IMR-90 (cell line): ENCODE data around the gene TSN. TPM values are rescaled to one million over a fixed set of nuclear protein-coding genes. Genes with fewer than 3 reads are reported as not detected.

ENCODE experiments used
- ATAC-seq: fragments of 200-7000 bp; cut with Tn5 transposase; 2 replicates; pipeline ENCODE4 v1.9.1; 2020; ENCODE audit warnings: low read depth, mild to moderate bottlenecking, moderate library complexity
- BruUV-seq: library from RNA; stranded (reverse); fragments of 400-500 nt; replicated peaks from 2 replicates; lab custom pipeline; 2021; lab: Mats Ljungman, UMichigan
- CTCF ChIA-PET: fragments of 300-600 bp; formaldehyde crosslinking; extraction: SDS; loops from one replicate; lab custom pipeline; 2021; ENCODE audit warnings: antibody characterized with exemption; lab: Yijun Ruan, JAX
- POLR2A ChIA-PET: fragments of 300-600 bp; sonication (Branson Sonifier 250); formaldehyde crosslinking; loops from one replicate; lab custom pipeline; 2022; ENCODE audit warnings: antibody characterized with exemption; ENCODE audit not compliant: unreplicated experiment; lab: Charles Lee
- DNase-seq: peaks from one replicate; pipeline ENCODE4 v3.0.0; 2013
- H2AFZ ChIP-seq: replicated peaks from 2 replicates; pipeline ENCODE3; 2013; ENCODE audit warnings: low read length, mild to moderate bottlenecking; ENCODE audit not compliant: poor library complexity
- H2AK5ac ChIP-seq: 2 replicates; pipeline ENCODE4 v1.6.1; 2013; ENCODE audit warnings: low read depth, low read length, inconsistent platforms
- H2AK9ac ChIP-seq: replicated peaks from 2 replicates; pipeline ENCODE3; 2013; ENCODE audit warnings: mild to moderate bottlenecking, low read depth, low read length, moderate library complexity; ENCODE audit not compliant: poor library complexity
- H2BK120ac ChIP-seq: 2 replicates; pipeline ENCODE4 v1.6.1; 2013; ENCODE audit warnings: low read depth, low read length, inconsistent platforms
- H2BK15ac ChIP-seq: 3 replicates; pipeline ENCODE4 v1.6.1; 2013; ENCODE audit warnings: low read depth, low read length, inconsistent platforms
- H2BK20ac ChIP-seq: 2 replicates; pipeline ENCODE4 v1.6.1; 2013; ENCODE audit warnings: low read depth, mild to moderate bottlenecking, inconsistent platforms, low read length, moderate library complexity
- H2BK5ac ChIP-seq: 2 replicates; pipeline ENCODE4 v1.6.1; 2013; ENCODE audit warnings: mild to moderate bottlenecking, low read depth, low read length, inconsistent platforms; ENCODE audit not compliant: poor library complexity, severe bottlenecking
- H3K14ac ChIP-seq: replicated peaks from 2 replicates; pipeline ENCODE4 v1.6.1; 2013; ENCODE audit warnings: low read depth, low read length, inconsistent platforms
- H3K18ac ChIP-seq: 2 replicates; pipeline ENCODE4 v1.6.1; 2013; ENCODE audit warnings: low read depth, low read length, control low read depth
- H3K23ac ChIP-seq: 2 replicates; pipeline ENCODE4 v1.6.1; 2013; ENCODE audit warnings: low read depth, low read length, inconsistent platforms
- H3K27ac ChIP-seq: 2 replicates; pipeline ENCODE4 v1.5.1; 2013; ENCODE audit warnings: mild to moderate bottlenecking, control low read depth, low read length; ENCODE audit not compliant: insufficient read depth
- H3K27me3 ChIP-seq: 2 replicates; pipeline ENCODE4 v1.6.1; 2013; ENCODE audit warnings: low read length; ENCODE audit not compliant: control insufficient read depth, insufficient read depth
- H3K36me3 ChIP-seq: 2 replicates; pipeline ENCODE4 v1.6.1; 2013; ENCODE audit warnings: low read length, mixed read lengths; ENCODE audit not compliant: control insufficient read depth, insufficient read depth
- H3K4ac ChIP-seq: 2 replicates; pipeline ENCODE4 v1.6.1; 2013; ENCODE audit warnings: low read depth, low read length, inconsistent platforms
- H3K4me1 ChIP-seq: 2 replicates; pipeline ENCODE4 v1.6.1; 2013; ENCODE audit warnings: low read length, mixed read lengths; ENCODE audit not compliant: control insufficient read depth, insufficient read depth
- H3K4me2 ChIP-seq: 2 replicates; pipeline ENCODE4 v1.6.1; 2013; ENCODE audit warnings: low read depth, mild to moderate bottlenecking, control low read depth, low read length, moderate library complexity
- H3K4me3 ChIP-seq: 2 replicates; pipeline ENCODE4 v1.5.1; 2013; ENCODE audit warnings: low read depth, mild to moderate bottlenecking, control low read depth, low read length, moderate library complexity; ENCODE audit not compliant: insufficient read depth
- H3K56ac ChIP-seq: 2 replicates; pipeline ENCODE4 v1.6.1; 2013; ENCODE audit warnings: low read length, inconsistent platforms; ENCODE audit not compliant: insufficient read depth; ENCODE audit errors: extremely low read depth
- H3K79me1 ChIP-seq, 2 experiments: 2 replicates each; pipeline ENCODE4 v1.6.1; 2013; ENCODE audit warnings: low read length in 2 of 2, inconsistent platforms in 1 of 2, low read depth in 1 of 2
- H3K9ac ChIP-seq: 2 replicates; pipeline ENCODE4 v1.6.1; 2013; ENCODE audit warnings: low read depth, low read length, control low read depth
- H3K9me1 ChIP-seq: 2 replicates; pipeline ENCODE4 v1.6.1; 2013; ENCODE audit warnings: low read length, inconsistent platforms; ENCODE audit not compliant: insufficient read depth
- H3K9me3 ChIP-seq: 2 replicates; pipeline ENCODE4 v1.6.1; 2013; ENCODE audit warnings: low read length; ENCODE audit not compliant: control insufficient read depth, insufficient read depth
- H4K20me1 ChIP-seq: 2 replicates; pipeline ENCODE4 v1.6.1; 2013; ENCODE audit warnings: low read length, inconsistent platforms; ENCODE audit not compliant: insufficient read depth
- H4K5ac ChIP-seq: 2 replicates; pipeline ENCODE4 v1.6.1; 2013; ENCODE audit warnings: mild to moderate bottlenecking, low read depth, low read length, control low read depth
- H4K8ac ChIP-seq, 2 experiments: 2 replicates each; pipeline ENCODE4 v1.6.1; 2013; ENCODE audit warnings: low read depth in 2 of 2, low read length in 2 of 2, control low read depth in 1 of 2, inconsistent platforms in 1 of 2
- H4K91ac ChIP-seq: 2 replicates; pipeline ENCODE4 v1.6.1; 2013; ENCODE audit warnings: low read depth, low read length, inconsistent platforms; ENCODE audit not compliant: insufficient read depth
- CHD1 ChIP-seq: IDR thresholded peaks from 2 replicates; pipeline ENCODE4 v1.6.1; 2012; ENCODE audit warnings: low read depth, low read length, improper control_type of control experiment
- CTCF ChIP-seq: conservative IDR thresholded peaks from 2 replicates; pipeline ENCODE4 v1.5.1; 2012; ENCODE audit warnings: mild to moderate bottlenecking, low read depth, low read length, improper control_type of control experiment
- ELK1 ChIP-seq: fragments of 150-350 bp; IDR thresholded peaks from 2 replicates; pipeline ENCODE4 v1.6.1; 2016; ENCODE audit warnings: low read depth, mild to moderate bottlenecking, low read length, moderate library complexity, borderline replicate concordance
- MAFK ChIP-seq: IDR thresholded peaks from 2 replicates; pipeline ENCODE4 v1.6.1; 2012; ENCODE audit warnings: low read depth, low read length, improper control_type of control experiment
- MXI1 ChIP-seq: IDR thresholded peaks from 2 replicates; pipeline ENCODE4 v1.6.1; 2012; ENCODE audit warnings: low read depth, mild to moderate bottlenecking, low read length, moderate library complexity, borderline replicate concordance
- NFE2L2 ChIP-seq: fragments of 150-350 bp; IDR thresholded peaks from 2 replicates; pipeline ENCODE4 v1.6.1; 2016; ENCODE audit warnings: low read depth, mild to moderate bottlenecking, low read length
- POLR2A ChIP-seq: IDR thresholded peaks from 2 replicates; pipeline ENCODE4 v1.6.1; 2012; ENCODE audit warnings: mild to moderate bottlenecking, low read depth, low read length
- RCOR1 ChIP-seq: IDR thresholded peaks from 2 replicates; pipeline ENCODE4 v1.6.1; 2012; ENCODE audit warnings: mild to moderate bottlenecking, low read length, improper control_type of control experiment; ENCODE audit not compliant: insufficient replicate concordance
- USF2 ChIP-seq: fragments of 150-350 bp; IDR thresholded peaks from 2 replicates; pipeline ENCODE4 v1.6.1; 2017; ENCODE audit warnings: mild to moderate bottlenecking, antibody characterized with exemption, low read length, low read depth
- WGBS, 2 experiments: methylation state at CpG; one replicate each; pipeline versions ENCODE4 v1.1.5 to v1.1.7; 2013; ENCODE audit warnings: missing lambda C conversion rate in 2 of 2; ENCODE audit not compliant: insufficient read length in 1 of 2; ENCODE audit errors: extremely low coverage in 2 of 2; 5-methylcytosine and 5-hydroxymethylcytosine counted together
- dilution Hi-C: fragments of 300-500 bp; cut with HindIII; formaldehyde crosslinking; loops from one replicate; pipeline ENCODE4 v1.14.3; 2018; ENCODE audit warnings: low sequenced_read_pairs; ENCODE audit not compliant: unreplicated experiment
- in situ Hi-C: fragments of 300-500 bp; cut with MboI; formaldehyde crosslinking; loops from 3 replicates; pipeline ENCODE4 v1.14.3; 2019; ENCODE audit warnings: low sequenced_read_pairs, inconsistent platforms, mixed read lengths
- intact Hi-C: fragments of 100-400 bp; cut with micrococcal nuclease; formaldehyde crosslinking; loops from 2 replicates; pipeline ENCODE4 v1.10.0; 2022
- polyA plus RNA-seq, 3 experiments: library from polyadenylated mRNA; depleted of rRNA; stranded (reverse); fragments of >200 nt; gene quantifications; 2 replicates each; pipeline ENCODE4 v1.2.3, GENCODE V29; 2012; ENCODE audit warnings: low replicate concordance in 1 of 3
- total RNA-seq: library from RNA; depleted of rRNA; stranded (reverse); fragments of >200 nt; gene quantifications from 2 replicates; pipeline ENCODE4 v1.2.3, GENCODE V29; 2012

Gene TSN
- total and polyA plus RNA-seq, 2 of the 4 experiments (the other 2 are of a cell fraction): 31.0 to 56.3 TPM

GRCh38 chr2:121768143-121768755 lies 12.8 kb downstream of the TSN start:
- no peak overlapping the region for H3K27ac ChIP-seq
- no peak overlapping the region for H3K4me2 ChIP-seq
- H4K91ac ChIP-seq: no peak overlapping the region
- peaks cover 3 to 6% of the 10 kb centered on the region in 2 experiments; a peak in 2 of 4 replicates for H3K79me1 ChIP-seq
- H3K4me1 ChIP-seq: no peaks in the 10 kb centered on the region; the same call in 1 of the 2 replicates
- ATAC-seq (no peak), DNase-seq (no peak)
- no peak overlapping the region for H2BK20ac ChIP-seq
- TF ChIP-seq NFE2L2 (no peak), MAFK (no peak), CHD1 (no peak), ELK1 (no peak), POLR2A (no peak), MXI1 (no peak), RCOR1 (no peak), USF2 (no peak), CTCF (no peak)
- CTCF ChIA-PET: no interaction called here
- WGBS, 2 experiments: 79% methylated on average over 2 of the region's 5 CpGs; no CpG with 5 or more reads in 1 of the 2 experiments
- H2AFZ ChIP-seq: no peak overlapping the region
- no peak overlapping the region for H2BK5ac ChIP-seq
- H4K20me1 ChIP-seq: no peaks in the 10 kb centered on the region
- H3K9me1 ChIP-seq: no peaks in the 10 kb centered on the region; the same call in 1 of the 2 replicates
- H3K9ac ChIP-seq: no peak overlapping the region
- H3K36me3 ChIP-seq: peaks cover 24% of the 10 kb centered on the region
- no TSS peak for BruUV-seq
- H3K56ac ChIP-seq: no peak overlapping the region
- in situ Hi-C loops (no loop called here), intact Hi-C loops (no loop called here), dilution Hi-C loops (no loop called here)
- H3K4ac ChIP-seq: no peak overlapping the region
- H3K23ac ChIP-seq: no peak overlapping the region
- H4K5ac ChIP-seq: no peak overlapping the region
- no peak overlapping the region for H4K8ac ChIP-seq
- no peak overlapping the region for H3K18ac ChIP-seq
- no peak overlapping the region for H2BK120ac ChIP-seq
- no peak overlapping the region for H2AK9ac ChIP-seq
- POLR2A ChIA-PET: interaction anchor here (0.5 kb wide), 1 partner anchor 271 kb away, joined by 3 read pairs; no protein-coding TSS in a partner anchor
- no peak overlapping the region for H3K14ac ChIP-seq
- H3K4me3 ChIP-seq: no peak overlapping the region
- H2BK15ac ChIP-seq: no peak overlapping the region
- H3K27me3 ChIP-seq: no peaks in the 10 kb centered on the region
- H2AK5ac ChIP-seq: no peak overlapping the region
- H3K9me3 ChIP-seq: no peaks in the 10 kb centered on the region
